CD1c-positive myeloid dendritic cell (primary cell): Measurements from ENCODE around the gene AKR1C4.
"Not testable (repeated sequence)": the region's sequence is repeated elsewhere in the genome, so short reads cannot be mapped to it uniquely, and the experiment has no call there.

ENCODE experiments used
- DNase-seq: peaks from one replicate; pipeline ENCODE4 v3.0.0-alpha.2; 2016; ENCODE audit errors: extremely low spot score

Gene AKR1C4

GRCh38 chr10:5196702-5197113 lies at the start of gene AKR1C4:
Gene AKR1C4 (plus strand): TSS chr10:5196837. CDS start chr10:5196868, 31 bp downstream.
- no peak for DNase-seq

GRCh38 chr10:5146920-5147254 lies 49.8 kb upstream of the AKR1C4 start:
- no peak for DNase-seq

- no peak for DNase-seq
Observed at GRCh38 chr10:5147255-5147980, 49.2 kb upstream of the AKR1C4 start.

GRCh38 chr10:5147981-5148677 lies 48.5 kb upstream of the AKR1C4 start:
- no peak for DNase-seq

- no peak for DNase-seq
Observed at GRCh38 chr10:5148678-5149032, 48.0 kb upstream of the AKR1C4 start.

GRCh38 chr10:5151076-5151475 lies 45.6 kb upstream of the AKR1C4 start:
- DNase-seq = no peak

- no peak for DNase-seq
Observed at GRCh38 chr10:5155951-5156350, 40.7 kb upstream of the AKR1C4 start.

- no peak for DNase-seq
Observed at GRCh38 chr10:5157501-5157900, 39.1 kb upstream of the AKR1C4 start.

- DNase-seq = peak; percentile 40
Observed at GRCh38 chr10:5159126-5159525, 37.5 kb upstream of the AKR1C4 start.

- no peak for DNase-seq
Observed at GRCh38 chr10:5163487-5163886, 33.1 kb upstream of the AKR1C4 start.

- no peak for DNase-seq
Observed at GRCh38 chr10:5165738-5166137, 30.9 kb upstream of the AKR1C4 start.

GRCh38 chr10:5168897-5169420 lies 27.7 kb upstream of the AKR1C4 start:
- DNase-seq = no peak

GRCh38 chr10:5175581-5175980 lies 21.1 kb upstream of the AKR1C4 start:
- not testable (repeated sequence) for DNase-seq

- not testable (repeated sequence) for DNase-seq
Observed at GRCh38 chr10:5180503-5180902, 16.1 kb upstream of the AKR1C4 start.

GRCh38 chr10:5183923-5184322 lies 12.7 kb upstream of the AKR1C4 start:
- DNase-seq = no peak

- DNase-seq = no peak
Observed at GRCh38 chr10:5184987-5185775, 11.5 kb upstream of the AKR1C4 start, which contains the start of gene AKR1C8. Gene AKR1C8 (minus strand): TSS chr10:5185150. CDS start chr10:5185104, 46 bp downstream.

- no peak for DNase-seq
Observed at GRCh38 chr10:5187867-5188266, 8.8 kb upstream of the AKR1C4 start.

GRCh38 chr10:5188358-5188757 lies 8.3 kb upstream of the AKR1C4 start:
- DNase-seq = no peak

GRCh38 chr10:5194431-5194830 lies 2.2 kb upstream of the AKR1C4 start:
- DNase-seq = no peak

- no peak for DNase-seq
Observed at GRCh38 chr10:5195727-5196374, 786 bp upstream of the AKR1C4 start.

GRCh38 chr10:5198386-5198785 lies 1.7 kb downstream of the AKR1C4 start:
- no peak for DNase-seq

- DNase-seq = no peak
Observed at GRCh38 chr10:5199398-5199797, 2.8 kb downstream of the AKR1C4 start.
